Lung (tissue), 12 donors: ENCODE results near the gene TRPM5. TPM values are rescaled to one million over a fixed set of nuclear protein-coding genes. Genes with fewer than 3 reads are reported as not detected.

Experiments
- ATAC-seq: fragments of 200-7000 bp; cut with Tn5 transposase; one replicate; pipeline ENCODE4 v1.9.1; 2020; ENCODE audit warnings: moderate number of reproducible peaks; ENCODE audit not compliant: insufficient read depth, low FRiP score
- DNase-seq, 3 donors: peaks; one replicate each; pipeline ENCODE4 v3.0.0-alpha.2; 2013 to 2017
- H3K27ac ChIP-seq, 2 donors: one replicate each; pipeline ENCODE4 v1.5.1; 2013; ENCODE audit warnings: mild to moderate bottlenecking in 2 of 2, moderate library complexity in 2 of 2, control low read depth in 1 of 2, inconsistent platforms in 1 of 2, low read depth in 1 of 2, low read length in 1 of 2
- H3K27me3 ChIP-seq, 3 donors: one replicate each; pipeline ENCODE4 v1.5.1; 2013; ENCODE audit warnings: low read length in 2 of 3; ENCODE audit not compliant: control insufficient read depth in 3 of 3, insufficient read depth in 3 of 3
- H3K36me3 ChIP-seq, 4 donors: one replicate each; pipeline ENCODE4 v1.5.1; 2013; ENCODE audit warnings: low read length in 4 of 4, mild to moderate bottlenecking in 1 of 4, moderate library complexity in 1 of 4; ENCODE audit not compliant: control insufficient read depth in 4 of 4, insufficient read depth in 4 of 4
- H3K4me1 ChIP-seq, 5 donors: one replicate each; pipeline ENCODE4 v1.5.1; 2013; ENCODE audit warnings: low read length in 5 of 5, mild to moderate bottlenecking in 2 of 5, moderate library complexity in 1 of 5; ENCODE audit not compliant: control insufficient read depth in 5 of 5, insufficient read depth in 5 of 5
- H3K4me3 ChIP-seq: one replicate; pipeline ENCODE4 v1.5.1; 2013; ENCODE audit warnings: mild to moderate bottlenecking, control low read depth, moderate library complexity
- H3K9ac ChIP-seq, 2 donors: one replicate each; pipeline ENCODE4 v1.5.1; 2013; ENCODE audit warnings: low read length in 2 of 2, control low read depth in 1 of 2; ENCODE audit not compliant: insufficient read depth in 1 of 2
- H3K9me3 ChIP-seq, 4 donors: one replicate each; pipeline ENCODE4 v1.5.1; 2013; ENCODE audit warnings: low read length in 3 of 4, mild to moderate bottlenecking in 1 of 4, moderate library complexity in 1 of 4; ENCODE audit not compliant: control insufficient read depth in 4 of 4, insufficient read depth in 3 of 4
- whole genome bisulfite sequencing, 2 donors: extraction: QIAGEN DNeasy Blood & Tissue Kit; methylation state at CpG; one replicate each; pipeline ENCODE4 v1.1.7; 2013; 5-methylcytosine and 5-hydroxymethylcytosine counted together
- polyA plus RNA-seq, 2 donors: library from polyadenylated mRNA; stranded (reverse); fragments of 200-250 nt; gene quantifications; one replicate each; pipeline ENCODE4 v1.2.1, GENCODE V29; 2013
- total RNA-seq, 2 donors: library from RNA; depleted of rRNA in 1 of 2; stranded (reverse); fragments of >200 nt in 1 of 2; gene quantifications; one replicate each; pipeline ENCODE4 v1.2.1, GENCODE V29; 2014 to 2021
- TF ChIP-seq, protein P1 (sequence below): IDR thresholded peaks from 2 replicates; pipeline ENCODE4 v1.5.1; 2012; ENCODE audit warnings: mild to moderate bottlenecking; ENCODE audit errors: control extremely low read depth, extremely low read depth
- donor health status: control.
- donor health status: control.
- donor health status: Bipolar disorder and iron deficiency.
- donor health status: healthy.
- donor health status: DM: yes; HTN: yes; CAD: no.

TRPM5 gene
- total and polyA plus RNA-seq, 4 donors: 0.02 to 0.20 (median 0.11) TPM

DNA sequence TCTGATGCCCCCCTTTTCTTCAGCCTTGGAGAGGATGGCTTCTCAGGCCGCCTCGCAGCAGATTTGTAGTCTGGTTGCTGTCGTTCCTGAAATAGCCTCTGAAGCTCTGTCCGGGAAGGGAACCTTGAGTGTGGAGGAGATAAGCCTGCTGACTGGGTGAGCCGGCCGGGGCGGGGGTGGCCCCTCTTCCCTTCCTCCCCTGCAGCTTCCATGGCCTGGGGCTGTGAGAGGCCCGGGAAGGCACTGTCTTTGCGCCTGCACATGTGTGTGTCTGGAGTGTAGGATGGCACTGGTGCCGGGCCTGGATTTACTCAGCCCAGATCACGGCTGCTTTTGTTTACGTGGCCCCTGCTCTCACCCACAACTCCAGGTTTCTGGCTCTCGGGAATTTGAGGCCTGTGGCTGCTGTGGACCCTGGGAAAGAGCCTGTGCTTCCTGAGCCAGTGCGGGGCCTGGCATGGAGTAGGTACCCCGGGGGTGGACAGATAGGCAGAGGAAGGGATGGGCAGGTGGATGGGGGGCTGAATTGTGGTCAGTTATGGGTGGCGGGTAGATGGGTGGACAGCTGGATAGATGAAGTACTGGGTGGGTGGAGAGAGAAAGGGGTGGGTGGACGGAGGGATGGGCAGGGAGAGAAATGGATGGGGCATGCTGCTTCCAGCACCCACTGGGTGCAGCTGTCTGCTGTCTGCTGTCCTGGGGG, 17.1 kb upstream of the TRPM5 start:
- Histone ChIP-seq H3K9me3 (no peaks in the 10 kb centered on the region), H3K36me3 (no peaks in the 10 kb centered on the region), H3K4me3 (no peak overlapping the region), H3K27ac (peak overlapping the region in 1 of 2 donors; percentile 95), H3K4me1 (peaks cover 0 to 21% (median 3%) of the 10 kb centered on the region in 5 donors), H3K27me3 (no peaks in the 10 kb centered on the region), H3K9ac (no peak overlapping the region)
- no peak for DNase-seq
- TF ChIP-seq, protein P1, sequence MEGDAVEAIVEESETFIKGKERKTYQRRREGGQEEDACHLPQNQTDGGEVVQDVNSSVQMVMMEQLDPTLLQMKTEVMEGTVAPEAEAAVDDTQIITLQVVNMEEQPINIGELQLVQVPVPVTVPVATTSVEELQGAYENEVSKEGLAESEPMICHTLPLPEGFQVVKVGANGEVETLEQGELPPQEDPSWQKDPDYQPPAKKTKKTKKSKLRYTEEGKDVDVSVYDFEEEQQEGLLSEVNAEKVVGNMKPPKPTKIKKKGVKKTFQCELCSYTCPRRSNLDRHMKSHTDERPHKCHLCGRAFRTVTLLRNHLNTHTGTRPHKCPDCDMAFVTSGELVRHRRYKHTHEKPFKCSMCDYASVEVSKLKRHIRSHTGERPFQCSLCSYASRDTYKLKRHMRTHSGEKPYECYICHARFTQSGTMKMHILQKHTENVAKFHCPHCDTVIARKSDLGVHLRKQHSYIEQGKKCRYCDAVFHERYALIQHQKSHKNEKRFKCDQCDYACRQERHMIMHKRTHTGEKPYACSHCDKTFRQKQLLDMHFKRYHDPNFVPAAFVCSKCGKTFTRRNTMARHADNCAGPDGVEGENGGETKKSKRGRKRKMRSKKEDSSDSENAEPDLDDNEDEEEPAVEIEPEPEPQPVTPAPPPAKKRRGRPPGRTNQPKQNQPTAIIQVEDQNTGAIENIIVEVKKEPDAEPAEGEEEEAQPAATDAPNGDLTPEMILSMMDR: no peak
- WGBS, 2 donors: 78 to 87% methylated on average over 17 of the region's 17 CpGs
- no peak for ATAC-seq

DNA sequence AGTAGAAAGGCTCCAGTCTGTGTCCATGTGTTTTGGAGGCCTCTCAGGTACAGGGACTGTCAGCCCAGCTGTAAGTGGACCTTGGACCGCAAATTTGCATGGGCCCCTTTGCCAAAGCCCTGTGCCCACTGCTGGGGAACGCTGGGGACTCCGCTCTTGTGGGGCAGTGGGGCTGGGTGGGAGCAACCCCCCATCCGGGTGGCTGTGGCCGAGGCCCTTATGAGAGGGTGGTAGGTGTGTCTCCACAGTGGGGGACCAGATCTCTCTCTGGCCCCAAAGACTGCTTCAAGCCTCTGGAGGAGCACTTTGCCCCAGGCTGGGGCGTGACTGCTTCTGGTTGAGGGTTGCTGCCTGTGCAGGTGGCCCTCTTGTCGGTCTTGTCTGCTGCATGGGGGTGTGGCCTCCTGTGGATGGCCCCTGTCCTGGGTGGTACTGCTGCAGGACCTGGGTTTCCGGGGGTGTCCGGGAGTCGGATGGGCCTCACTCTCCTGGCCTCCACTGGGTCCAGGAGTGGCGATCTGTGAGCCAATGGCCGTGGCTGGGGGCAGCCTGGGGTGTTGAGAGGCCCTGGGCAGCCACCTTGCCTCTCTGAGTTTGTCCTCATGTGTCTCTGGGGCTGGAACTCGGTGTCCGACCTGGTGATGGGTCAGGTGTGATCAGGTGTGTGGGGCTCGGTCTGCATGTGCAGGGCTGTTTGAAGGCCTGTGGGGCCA, 16.4 kb upstream of the TRPM5 start:
- Histone ChIP-seq H3K9ac (no peak overlapping the region), H3K4me3 (no peak overlapping the region), H3K36me3 (no peaks in the 10 kb centered on the region), H3K4me1 (peaks cover 0 to 21% (median 3%) of the 10 kb centered on the region in 5 donors), H3K27me3 (no peaks in the 10 kb centered on the region), H3K27ac (peak overlapping the region in 1 of 2 donors; percentile 95), H3K9me3 (no peaks in the 10 kb centered on the region)
- TF ChIP-seq, protein P1: no peak
- ATAC-seq: no peak
- WGBS, 2 donors: 85 to 88% methylated on average over 15 of the region's 15 CpGs
- no peak for DNase-seq

- no peak overlapping the region for H3K4me3 ChIP-seq
- H3K27me3 ChIP-seq: no peaks in the 10 kb centered on the region
- peak overlapping the region in 1 of 2 donors; percentile 95 for H3K27ac ChIP-seq
- DNase-seq: no peak
- no peaks in the 10 kb centered on the region for H3K36me3 ChIP-seq
- no peak overlapping the region for H3K9ac ChIP-seq
- WGBS, 2 donors: 87 to 92% methylated on average over 13 of the region's 13 CpGs
- no peaks in the 10 kb centered on the region for H3K9me3 ChIP-seq
- peaks cover 0 to 21% (median 3%) of the 10 kb centered on the region in 5 donors for H3K4me1 ChIP-seq
- no peak for ATAC-seq
- TF ChIP-seq, protein P1: no peak
Observed at GRCh38 chr11:2459796-2460531, 15.7 kb upstream of the TRPM5 start.
